22Rv1 (cell line): Measurements from ENCODE around the gene ACSBG1.
A peak's percentile ranks its signal among the peaks of the same experiment; 100 is the strongest.

Experiments used
- H3K27ac ChIP-seq: fragments of 450-650 bp; 2 replicates; pipeline ENCODE4 v1.5.1; 2017
- ZFX ChIP-seq: fragments of 450-650 bp; IDR thresholded peaks from 2 replicates; pipeline ENCODE4 v1.6.1; 2017; ENCODE audit warnings: antibody characterized with exemption, borderline replicate concordance
- TF ChIP-seq, protein P1 (sequence below): fragments of 450-650 bp; IDR thresholded peaks from 2 replicates; pipeline ENCODE4 v1.5.1; 2017; ENCODE audit warnings: mild to moderate bottlenecking

Gene ACSBG1

DNA sequence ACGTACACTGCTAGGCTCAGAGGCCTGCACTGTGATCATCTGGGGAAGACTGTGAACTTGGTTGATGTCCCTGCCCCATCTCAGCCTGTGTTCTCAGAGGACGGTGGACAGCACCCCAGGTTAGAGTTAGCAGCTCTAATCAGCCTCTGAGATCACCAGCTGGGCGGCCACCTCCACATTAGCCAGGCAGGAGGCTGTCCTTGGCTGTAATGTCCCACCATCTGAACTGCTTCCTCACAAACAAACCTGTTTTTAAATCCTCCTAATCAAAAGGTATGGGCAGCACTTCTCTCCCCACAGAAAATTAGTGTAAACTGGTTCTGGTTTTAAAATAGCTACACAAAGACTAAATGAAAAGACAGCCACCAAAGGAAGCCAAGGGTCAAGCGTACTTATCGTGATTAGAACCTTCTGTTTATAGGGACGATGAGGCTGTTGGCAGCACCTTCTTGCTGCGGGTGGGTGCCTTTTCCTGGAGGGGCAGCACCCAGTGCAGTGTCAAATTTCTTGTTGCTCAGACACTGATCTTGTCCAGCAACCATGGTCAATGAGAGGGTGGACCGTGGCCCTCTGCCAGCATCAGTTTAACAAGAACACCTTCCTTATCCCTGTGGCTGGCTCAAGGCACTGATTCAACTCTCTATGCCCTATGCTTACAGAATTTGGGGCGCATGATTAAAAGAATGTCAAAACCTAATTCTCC, 24.6 kb downstream of the ACSBG1 start:
- no peak for TF ChIP-seq ZFX
- TF ChIP-seq, protein P1, sequence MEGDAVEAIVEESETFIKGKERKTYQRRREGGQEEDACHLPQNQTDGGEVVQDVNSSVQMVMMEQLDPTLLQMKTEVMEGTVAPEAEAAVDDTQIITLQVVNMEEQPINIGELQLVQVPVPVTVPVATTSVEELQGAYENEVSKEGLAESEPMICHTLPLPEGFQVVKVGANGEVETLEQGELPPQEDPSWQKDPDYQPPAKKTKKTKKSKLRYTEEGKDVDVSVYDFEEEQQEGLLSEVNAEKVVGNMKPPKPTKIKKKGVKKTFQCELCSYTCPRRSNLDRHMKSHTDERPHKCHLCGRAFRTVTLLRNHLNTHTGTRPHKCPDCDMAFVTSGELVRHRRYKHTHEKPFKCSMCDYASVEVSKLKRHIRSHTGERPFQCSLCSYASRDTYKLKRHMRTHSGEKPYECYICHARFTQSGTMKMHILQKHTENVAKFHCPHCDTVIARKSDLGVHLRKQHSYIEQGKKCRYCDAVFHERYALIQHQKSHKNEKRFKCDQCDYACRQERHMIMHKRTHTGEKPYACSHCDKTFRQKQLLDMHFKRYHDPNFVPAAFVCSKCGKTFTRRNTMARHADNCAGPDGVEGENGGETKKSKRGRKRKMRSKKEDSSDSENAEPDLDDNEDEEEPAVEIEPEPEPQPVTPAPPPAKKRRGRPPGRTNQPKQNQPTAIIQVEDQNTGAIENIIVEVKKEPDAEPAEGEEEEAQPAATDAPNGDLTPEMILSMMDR = no peak
- H3K27ac ChIP-seq = peak overlapping the region; percentile 73

DNA sequence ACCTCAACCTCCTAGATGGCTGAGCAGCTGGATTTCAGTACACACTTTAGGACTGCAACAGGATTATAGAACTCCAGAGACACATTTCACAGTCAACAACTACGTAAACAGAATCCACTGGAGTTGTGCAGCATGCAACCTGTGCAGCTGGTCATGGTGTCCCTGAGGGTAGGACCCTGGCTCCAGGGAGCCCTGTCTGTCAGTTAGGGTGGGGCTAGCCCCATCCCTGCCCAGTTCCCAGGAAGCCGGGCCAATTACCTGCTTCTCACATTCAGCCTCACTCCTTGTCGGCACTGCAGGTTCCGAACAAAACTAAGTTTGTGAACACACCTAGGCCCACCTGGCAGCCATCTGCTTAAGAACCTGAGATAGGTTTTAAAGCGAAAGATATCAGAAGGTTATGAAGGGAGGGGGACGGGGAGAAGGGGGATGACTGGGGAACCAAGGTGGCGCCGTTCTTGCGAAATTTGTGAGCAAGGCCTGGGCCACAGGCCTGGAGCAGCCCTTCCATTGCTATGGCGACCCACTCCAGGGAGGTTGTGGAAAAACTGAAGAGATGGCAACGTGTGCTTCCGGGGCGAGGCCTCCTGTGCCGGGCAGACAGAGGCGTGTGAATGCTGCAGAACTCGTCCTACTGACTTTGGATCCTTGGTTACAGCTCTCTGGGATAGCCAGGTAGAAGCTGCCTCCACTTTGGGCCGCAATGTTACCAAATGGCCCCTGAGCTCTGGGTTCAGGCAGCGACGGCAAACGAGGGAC, 25.3 kb downstream of the ACSBG1 start:
- TF ChIP-seq, protein P1 = no peak
- TF ChIP-seq ZFX = no peak
- peak overlapping the region; percentile 73 for H3K27ac ChIP-seq

GRCh38 chr15:78208341-78208844, 26.0 kb downstream of the ACSBG1 start:
- TF ChIP-seq, protein P1 = no peak
- no peak for TF ChIP-seq ZFX
- H3K27ac ChIP-seq = peak overlapping the region; percentile 73

- TF ChIP-seq, protein P1 = no peak
- no peak for TF ChIP-seq ZFX
- H3K27ac ChIP-seq = peak overlapping the region; percentile 44
Observed at GRCh38 chr15:78207641-78208340, 26.6 kb downstream of the ACSBG1 start.

GRCh38 chr15:78207110-78207458, 27.3 kb downstream of the ACSBG1 start:
- TF ChIP-seq, protein P1 = no peak
- TF ChIP-seq ZFX = no peak
- peak overlapping the region; percentile 44 for H3K27ac ChIP-seq

GRCh38 chr15:78206326-78207109, 27.8 kb downstream of the ACSBG1 start:
- H3K27ac ChIP-seq = peak overlapping the region; percentile 44
- TF ChIP-seq, protein P1 = no peak
- no peak for TF ChIP-seq ZFX
